Renal pelvis (tissue), 4 donors: ENCODE data around the gene CRABP1. TPM values are rescaled to one million over a fixed set of nuclear protein-coding genes. Genes with fewer than 3 reads are reported as not detected.
A peak's percentile ranks its signal among the peaks of the same experiment; 100 is the strongest.
"Not testable (repeated sequence)": the region's sequence is repeated elsewhere in the genome, so short reads cannot be mapped to it uniquely, and the experiment has no call there.

ENCODE experiments used
- DNase-seq: peaks from one replicate; pipeline ENCODE4 v3.0.0-alpha.2; 2013
- polyA plus RNA-seq, 3 donors: library from polyadenylated mRNA; unstranded; fragments of 120-200 nt; gene quantifications; one replicate each; pipeline ENCODE4 v1.2.1, GENCODE V29; 2013; ENCODE audit not compliant: insufficient read length in 3 of 3

Gene CRABP1
- polyA plus RNA-seq, 3 donors = 44.4 to 58.1 (median 51.0) TPM

DNA sequence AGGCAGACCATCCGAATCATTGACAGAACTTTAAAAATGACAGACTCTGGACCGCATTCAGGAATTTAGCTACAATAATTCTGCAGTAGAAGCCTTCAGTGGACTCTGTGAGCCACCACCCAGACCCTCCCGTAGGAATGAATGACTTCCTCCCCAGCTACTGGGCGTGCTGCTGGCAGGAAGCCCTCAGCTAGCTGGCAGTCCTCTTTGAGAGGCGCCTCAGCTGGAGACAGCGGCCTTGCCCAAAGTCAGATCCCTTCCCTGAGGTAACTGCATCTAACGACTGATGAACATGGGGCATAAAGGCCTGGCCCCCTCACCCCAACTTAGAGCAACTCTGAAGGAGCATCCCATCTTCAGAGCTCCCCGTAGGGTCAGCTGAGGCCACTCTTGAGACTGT is 25.8 kb downstream of the CRABP1 start:
- no peak for DNase-seq

- no peak for DNase-seq
Measured at GRCh38 chr15:78366342-78366741, 26.2 kb downstream of the CRABP1 start.

DNA sequence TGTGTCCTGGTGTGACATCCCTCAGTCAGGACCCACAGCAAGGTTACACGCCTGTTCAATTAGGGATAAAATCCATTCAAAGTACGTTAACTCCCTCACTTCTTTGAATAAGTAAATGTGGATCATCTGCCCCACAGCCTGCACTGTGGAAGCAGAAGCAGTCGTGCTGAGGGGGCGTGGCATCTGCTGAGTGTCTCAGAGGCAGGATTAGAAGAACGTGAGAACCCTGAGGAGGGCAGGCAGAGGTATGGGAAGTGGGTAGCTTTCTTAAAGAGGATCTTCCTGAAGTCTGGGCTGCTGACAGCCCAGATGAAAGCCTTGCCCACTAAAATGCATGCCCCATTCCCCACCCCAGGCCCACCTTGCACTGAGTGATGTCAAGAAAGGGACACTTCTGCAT is 28.5 kb downstream of the CRABP1 start:
- no peak for DNase-seq

DNA sequence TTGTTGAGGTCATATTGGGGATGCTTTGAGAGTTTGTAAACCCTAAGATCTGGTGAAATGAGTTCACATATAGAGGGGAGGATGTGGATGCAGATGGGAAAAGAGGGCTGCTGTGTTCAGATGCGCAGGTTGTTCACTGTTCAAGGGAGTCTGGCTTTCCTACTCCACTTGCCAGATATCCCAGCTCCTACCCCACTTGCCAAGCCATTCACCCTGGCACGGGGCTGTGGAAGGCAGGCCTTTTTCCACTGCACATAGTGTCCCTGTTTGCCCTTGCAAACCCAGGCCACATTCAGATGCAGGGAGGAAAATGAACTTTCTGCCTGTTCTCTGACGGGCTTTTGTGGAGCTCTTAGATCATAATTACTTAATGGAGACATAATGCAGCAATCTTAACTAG is 29.0 kb downstream of the CRABP1 start:
- DNase-seq = no peak

GRCh38 chr15:78370013-78370412 is 29.9 kb downstream of the CRABP1 start:
- no peak for DNase-seq

- DNase-seq = no peak
Measured at GRCh38 chr15:78372880-78373279, 32.7 kb downstream of the CRABP1 start.

GRCh38 chr15:78374436-78375393 is 34.6 kb downstream of the CRABP1 start:
- no peak for DNase-seq

GRCh38 chr15:78380143-78380542 is 40.0 kb downstream of the CRABP1 start:
- not testable (repeated sequence) for DNase-seq

- no peak for DNase-seq
Measured at GRCh38 chr15:78382114-78382880, 42.1 kb downstream of the CRABP1 start.

DNA sequence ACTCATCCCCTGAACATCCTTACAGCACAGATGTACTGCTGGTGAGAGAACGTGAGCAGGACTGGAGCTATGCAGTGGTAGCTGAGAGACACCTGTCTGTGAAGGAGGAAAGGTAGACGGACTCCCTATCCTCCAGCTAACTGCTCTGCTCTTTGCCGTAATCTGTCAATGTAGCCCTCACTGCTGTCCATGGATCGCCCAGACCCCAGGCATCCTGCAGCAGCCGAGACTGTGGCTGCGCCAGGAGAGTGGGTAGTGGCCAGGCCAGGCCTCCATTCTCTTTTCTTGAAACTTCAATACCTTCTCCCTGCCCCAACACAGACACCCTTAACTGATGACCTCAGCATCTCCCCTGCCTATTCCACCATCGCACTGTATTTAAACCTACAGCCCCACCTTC is 44.5 kb downstream of the CRABP1 start:
- no peak for DNase-seq

GRCh38 chr15:78387246-78388037 is 47.3 kb downstream of the CRABP1 start:
- no peak for DNase-seq

DNA sequence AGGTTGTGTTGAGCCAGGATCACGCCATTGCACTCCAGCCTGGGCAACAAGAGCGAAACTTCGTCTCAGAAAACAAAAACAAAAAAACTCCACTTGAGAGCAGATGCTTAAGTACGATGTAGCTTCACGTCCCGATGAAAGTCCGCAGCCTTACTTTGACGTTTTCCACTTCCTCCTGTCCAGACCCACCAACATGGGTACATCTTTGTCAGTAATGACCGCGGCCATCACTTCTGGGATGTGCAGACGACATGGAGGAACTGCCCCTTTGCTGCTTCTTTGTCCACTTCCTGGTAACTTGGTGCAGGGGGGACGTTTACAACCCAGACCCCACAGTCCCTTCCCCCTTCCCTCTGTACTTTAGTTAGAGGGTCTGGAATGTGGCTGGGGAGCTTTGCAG is 48.7 kb downstream of the CRABP1 start:
- DNase-seq = no peak

- DNase-seq = peak; percentile 66
Measured at GRCh38 chr15:78389322-78389721, 49.2 kb downstream of the CRABP1 start.

GRCh38 chr15:78389738-78390137 is 49.6 kb downstream of the CRABP1 start:
- DNase-seq = no peak

DNA sequence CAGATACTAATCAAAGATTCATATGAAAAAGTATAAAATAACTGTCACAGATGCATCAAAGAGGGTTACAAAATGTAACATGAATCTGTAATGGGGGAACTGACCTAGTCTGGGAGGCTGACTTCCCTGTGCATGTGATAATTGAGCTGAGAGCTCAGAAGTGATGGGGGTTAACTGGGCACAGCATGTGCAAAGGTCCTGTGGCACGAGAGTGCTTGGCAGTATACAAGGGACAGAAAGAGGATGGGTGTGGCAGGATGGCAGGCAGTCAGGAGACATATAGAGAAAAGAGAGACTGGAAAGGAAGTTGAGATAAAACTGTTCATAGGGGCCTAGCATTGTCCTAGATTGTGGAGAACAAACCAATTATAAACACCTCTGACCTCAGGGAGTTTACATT is 50.1 kb downstream of the CRABP1 start:
- no peak for DNase-seq

DNA sequence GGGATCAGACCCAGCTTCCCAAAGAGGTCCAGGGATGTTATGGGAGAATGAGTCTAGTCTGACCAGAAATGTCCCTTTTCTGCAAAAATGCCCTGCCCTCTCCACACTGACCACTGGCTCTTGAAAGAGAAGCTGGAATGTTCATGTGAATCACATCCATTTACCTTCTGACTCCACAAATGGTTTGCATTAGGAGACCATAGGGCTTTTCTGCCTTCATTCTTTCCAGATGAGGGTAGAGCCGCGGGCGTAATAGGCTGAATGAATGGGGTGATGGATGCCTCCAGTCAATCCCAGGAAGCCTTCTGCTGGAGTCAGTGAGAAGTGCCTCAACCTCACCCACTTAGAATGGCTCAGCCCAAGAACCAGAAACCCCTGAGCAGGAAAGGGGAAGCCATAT is 50.7 kb downstream of the CRABP1 start:
- DNase-seq = no peak

DNA sequence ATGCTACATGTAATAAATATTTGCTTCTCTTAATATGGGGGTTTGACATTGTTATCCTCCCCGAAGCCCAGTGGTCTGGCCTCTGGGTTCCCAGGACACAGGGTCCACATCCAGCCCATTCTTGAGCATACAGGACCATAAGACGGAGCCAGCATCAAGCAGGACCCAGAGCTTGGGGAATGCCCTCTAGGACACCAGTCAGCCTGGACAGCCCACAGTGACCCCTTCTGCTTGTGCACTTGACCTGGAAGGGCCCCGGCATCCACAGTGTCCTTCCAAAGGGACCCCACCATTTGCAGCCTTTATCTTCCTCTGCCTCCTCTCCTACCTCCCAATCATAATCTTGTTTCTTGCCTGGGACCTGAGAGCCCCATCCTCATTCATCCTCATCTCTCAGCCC is 51.6 kb downstream of the CRABP1 start:
- no peak for DNase-seq

DNA sequence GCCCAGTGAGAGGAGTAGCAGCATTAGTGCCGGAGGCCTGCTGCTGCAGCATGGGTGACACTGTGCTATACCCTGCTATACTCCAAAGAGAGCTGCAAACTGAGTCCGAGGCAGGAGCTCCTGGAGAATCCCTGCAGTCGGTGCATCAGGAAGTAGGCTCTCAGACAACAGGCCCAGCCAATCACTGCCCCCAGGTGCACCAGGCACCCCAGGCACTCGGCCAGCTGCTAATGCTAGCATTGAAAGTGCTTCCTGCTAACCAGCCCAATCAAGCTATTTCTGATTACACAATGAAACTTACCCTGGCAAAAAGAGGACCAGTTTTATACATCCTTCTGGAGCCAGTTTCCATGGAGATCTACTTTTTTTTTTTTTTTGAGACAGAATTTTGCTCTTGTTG is 52.3 kb downstream of the CRABP1 start:
- no peak for DNase-seq

- no peak for DNase-seq
Measured at GRCh38 chr15:78393137-78393536, 53.0 kb downstream of the CRABP1 start.

DNA sequence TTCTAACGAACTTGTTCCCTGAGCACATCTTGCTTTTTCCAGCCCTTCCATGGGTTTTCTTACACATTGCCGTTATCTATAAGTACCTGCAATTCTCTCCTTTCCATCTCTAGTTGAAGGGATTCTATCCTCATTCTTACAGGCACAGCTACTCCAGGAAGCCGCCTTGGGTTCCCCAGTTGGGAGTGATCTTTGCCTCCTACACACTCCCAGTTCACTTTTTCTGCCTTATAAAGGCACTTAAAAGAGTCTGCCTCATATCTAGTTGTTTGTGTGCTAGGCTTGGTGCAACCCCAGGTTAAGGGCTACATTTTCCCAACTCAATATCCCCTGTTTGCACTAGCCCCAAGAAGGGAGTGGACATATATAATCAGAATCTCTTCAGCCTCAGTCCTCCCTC is 53.9 kb downstream of the CRABP1 start:
- DNase-seq = no peak

GRCh38 chr15:78394981-78395616 is 54.9 kb downstream of the CRABP1 start:
- DNase-seq = no peak
